GM21526 (cell line): ENCODE measurements around the gene CTU1.

Experiments used
- ATAC-seq: cut with Tn5 transposase; IDR thresholded peaks from one replicate; pipeline ENCODE4 v1.9.1; 2021; ENCODE audit warnings: moderate library complexity; ENCODE audit not compliant: unreplicated experiment, low FRiP score

Gene CTU1

GRCh38 chr19:51135004-51135403, 26.8 kb upstream of the CTU1 start:
- ATAC-seq, result no peak

GRCh38 chr19:51131780-51132680, 23.8 kb upstream of the CTU1 start:
- ATAC-seq, result no peak

GRCh38 chr19:51129716-51130115, 21.5 kb upstream of the CTU1 start:
- no peak for ATAC-seq

DNA sequence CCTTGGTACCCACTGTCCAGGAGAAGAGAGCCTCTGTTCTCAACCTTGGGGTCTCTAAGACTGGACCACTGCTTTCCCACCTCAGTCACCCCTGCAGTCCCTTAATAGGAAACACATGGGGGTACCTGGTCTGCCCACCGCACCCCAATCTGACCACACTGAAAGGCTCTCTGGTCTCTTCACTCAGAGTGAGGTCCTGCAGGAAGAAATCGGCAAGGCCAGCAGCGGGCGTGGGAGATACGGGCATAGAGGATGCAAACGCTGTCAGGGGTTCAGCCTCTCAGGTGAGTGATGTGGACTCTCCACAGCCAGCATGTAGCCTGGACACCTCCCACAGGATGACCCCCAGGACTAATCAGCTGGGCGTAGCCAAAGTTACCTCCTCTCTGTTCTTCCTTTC, 20.0 kb upstream of the CTU1 start:
- no peak for ATAC-seq

DNA sequence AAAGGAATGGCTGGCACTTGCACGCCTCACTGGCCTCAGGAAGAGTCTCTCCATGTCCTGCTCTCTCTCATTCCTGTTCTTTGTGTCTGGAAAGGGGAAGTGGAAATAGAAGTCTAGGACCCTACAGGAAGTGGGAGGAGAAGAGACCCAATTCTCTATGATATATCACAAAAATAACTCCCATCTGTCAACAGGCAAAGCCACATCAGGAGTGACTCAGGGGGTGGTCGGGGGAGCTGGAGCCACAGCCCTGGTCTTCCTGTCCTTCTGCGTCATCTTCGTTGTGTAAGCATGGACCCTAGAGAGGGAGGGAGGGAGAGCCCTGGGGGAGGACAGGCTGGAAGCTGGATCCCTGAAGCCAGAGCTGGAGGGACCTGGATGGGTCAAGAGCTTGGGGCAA, 19.5 kb upstream of the CTU1 start:
- ATAC-seq, result no peak

DNA sequence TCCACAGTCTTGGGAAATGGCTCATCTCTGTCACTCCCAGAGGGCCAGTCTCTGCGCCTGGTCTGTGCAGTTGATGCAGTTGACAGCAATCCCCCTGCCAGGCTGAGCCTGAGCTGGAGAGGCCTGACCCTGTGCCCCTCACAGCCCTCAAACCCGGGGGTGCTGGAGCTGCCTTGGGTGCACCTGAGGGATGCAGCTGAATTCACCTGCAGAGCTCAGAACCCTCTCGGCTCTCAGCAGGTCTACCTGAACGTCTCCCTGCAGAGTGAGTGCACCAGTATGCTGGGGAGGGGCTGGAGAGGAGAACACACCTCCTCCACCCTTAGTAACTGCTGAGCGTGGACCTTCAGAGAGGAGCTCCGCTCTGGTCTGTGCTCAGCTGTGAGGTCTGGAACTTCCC, 18.8 kb upstream of the CTU1 start:
- no peak for ATAC-seq

DNA sequence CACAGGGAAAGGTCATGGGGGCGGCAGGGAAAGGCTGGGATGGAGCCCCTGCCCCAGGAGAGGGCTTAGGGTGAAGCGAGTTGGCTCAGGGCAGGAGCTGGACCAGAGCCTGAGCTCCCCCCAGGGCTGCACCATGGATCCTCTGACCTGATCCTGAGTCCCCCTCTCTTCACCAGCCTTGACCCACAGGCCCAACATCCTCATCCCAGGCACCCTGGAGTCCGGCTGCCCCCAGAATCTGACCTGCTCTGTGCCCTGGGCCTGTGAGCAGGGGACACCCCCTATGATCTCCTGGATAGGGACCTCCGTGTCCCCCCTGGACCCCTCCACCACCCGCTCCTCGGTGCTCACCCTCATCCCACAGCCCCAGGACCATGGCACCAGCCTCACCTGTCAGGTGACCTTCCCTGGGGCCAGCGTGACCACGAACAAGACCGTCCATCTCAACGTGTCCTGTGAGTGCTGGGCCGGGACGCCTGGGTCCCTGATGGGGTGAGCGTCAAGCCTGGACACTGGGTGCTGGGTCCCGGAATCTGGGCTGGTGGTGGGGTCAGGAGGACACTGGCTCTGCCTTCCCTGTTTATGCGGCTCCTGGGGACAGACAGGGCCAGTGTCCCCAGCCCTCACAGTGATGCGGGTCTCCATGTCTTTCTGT, 17.3 kb upstream of the CTU1 start:
- no peak for ATAC-seq

GRCh38 chr19:51124729-51125128, 16.5 kb upstream of the CTU1 start, which contains the start of gene SIGLEC9:
TSS of gene SIGLEC9 (plus strand) at chr19:51124906. CDS start at chr19:51124975, 69 bp downstream.
- ATAC-seq, result no peak

DNA sequence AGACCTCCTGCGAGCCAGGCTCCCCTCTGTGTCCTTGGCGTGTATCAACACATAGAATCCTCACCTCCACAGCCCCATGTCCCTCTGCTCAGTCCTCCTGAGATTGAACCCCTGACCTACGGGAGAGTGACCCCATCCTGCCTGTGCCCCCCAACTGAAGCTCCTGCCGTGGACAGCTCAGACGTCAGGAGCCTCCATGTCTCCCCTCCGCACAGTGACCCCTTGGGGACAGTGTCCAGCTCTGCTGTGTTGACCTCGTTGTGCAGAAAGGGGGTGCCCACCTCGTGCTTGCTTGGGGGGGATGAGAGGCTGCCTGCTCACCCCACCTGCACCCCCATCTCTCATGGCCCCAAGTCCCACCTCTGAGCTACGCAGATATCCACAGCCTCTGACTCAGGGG, 16.0 kb upstream of the CTU1 start:
- ATAC-seq, result no peak

DNA sequence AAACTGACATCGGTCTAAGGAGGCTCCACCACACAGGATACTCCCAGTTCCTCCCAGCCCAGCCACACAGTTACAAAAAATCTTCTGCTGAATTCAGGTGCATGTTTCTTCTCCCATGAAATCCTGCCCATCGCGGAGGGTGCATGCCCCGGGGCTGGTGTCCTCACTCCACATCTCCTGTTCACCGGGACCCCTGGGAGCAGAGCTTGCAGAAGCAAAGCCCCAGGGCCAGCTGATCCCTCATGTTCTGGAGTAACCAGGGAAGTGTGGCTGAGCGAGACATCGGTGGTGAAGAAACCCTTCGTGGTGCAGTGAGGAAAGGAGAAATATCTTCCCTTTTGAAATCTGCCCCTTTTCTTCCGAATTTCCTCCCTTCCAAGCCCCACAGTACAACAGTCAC, 15.6 kb upstream of the CTU1 start:
- no peak for ATAC-seq

GRCh38 chr19:51123381-51123800, 15.2 kb upstream of the CTU1 start:
- no peak for ATAC-seq

- no peak for ATAC-seq
Observed at GRCh38 chr19:51122112-51122981, 14.1 kb upstream of the CTU1 start.

GRCh38 chr19:51121257-51121656, 13.0 kb upstream of the CTU1 start:
- no peak for ATAC-seq

- ATAC-seq, result no peak
Observed at GRCh38 chr19:51120160-51120559, 12.0 kb upstream of the CTU1 start.

DNA sequence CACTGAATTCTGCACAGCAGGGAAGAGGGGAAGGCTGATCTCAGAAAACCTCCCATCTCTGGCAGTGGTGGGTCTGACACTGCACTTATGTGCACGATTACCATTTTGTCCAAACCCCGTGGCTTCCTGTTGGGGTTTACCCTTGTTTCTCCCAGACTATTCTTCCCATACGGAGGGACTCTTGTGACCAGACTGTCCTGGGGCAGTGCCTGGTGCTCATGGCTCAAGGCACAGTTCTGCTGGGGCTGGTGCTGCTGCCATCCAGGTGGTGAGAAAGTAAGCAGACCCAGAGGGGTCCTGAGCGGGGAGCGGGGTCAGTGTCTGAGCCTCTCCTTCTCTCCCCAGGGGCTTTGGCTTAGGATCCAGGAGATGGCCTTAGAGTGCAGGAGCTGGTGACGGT, 11.4 kb upstream of the CTU1 start:
- ATAC-seq, result no peak

- ATAC-seq, result no peak
Observed at GRCh38 chr19:51119101-51119500, 10.9 kb upstream of the CTU1 start.

DNA sequence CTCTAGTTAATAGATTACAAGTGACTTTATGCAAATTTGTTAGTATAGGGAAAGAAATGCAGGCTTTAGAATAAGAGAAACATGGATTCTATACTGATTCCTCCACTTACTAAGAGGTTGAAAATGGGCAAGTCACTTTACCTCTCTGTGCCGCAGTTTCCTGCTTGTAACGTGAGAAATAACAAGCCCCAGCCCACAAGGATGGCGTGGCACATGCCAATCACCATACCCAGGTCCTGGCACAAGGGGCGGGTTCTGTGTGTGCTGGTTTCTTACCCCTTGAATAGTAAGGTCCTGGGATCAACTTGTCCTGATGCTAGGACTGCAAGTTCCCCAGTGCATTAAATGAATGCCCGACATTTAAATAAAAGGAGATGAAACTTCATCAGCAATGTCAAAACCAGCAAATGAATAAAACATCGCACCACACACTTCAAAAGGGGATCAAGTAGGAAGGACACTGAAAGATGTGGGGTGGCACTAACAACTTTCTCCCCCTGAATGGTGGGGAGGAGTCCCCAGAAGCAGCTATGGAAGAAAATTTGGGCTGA, 8.6 kb upstream of the CTU1 start:
- ATAC-seq, result no peak

DNA sequence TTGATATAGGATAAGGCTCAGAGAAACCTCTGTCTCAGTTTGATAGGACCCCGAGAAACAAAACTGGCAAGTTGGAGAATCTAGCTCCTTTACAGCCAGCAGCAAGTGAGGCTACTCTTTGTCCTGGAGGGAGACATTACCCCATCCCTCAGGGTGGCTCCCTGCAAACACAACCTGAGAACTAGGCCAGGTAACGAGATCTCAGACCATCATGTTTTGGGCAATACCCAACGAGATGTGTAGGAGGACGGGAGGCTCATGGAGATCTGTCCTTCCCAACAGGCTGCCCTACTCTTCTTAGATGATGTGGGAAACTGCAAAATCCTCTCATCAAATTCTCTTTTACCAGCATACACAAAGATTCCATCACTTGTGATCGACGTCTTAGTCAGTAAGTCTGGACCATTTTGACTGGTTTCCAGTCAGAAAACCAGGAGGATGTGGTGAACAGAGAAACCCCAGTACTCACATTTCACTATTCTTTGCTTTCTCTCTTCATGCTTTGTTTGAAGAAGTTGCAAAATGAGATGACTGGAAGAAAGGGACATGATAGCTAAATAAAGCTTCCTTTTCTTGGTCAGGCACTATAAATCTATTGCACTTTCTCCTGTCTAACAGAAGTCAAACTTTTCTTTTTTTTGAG, 6.0 kb upstream of the CTU1 start:
- ATAC-seq, result no peak

GRCh38 chr19:51111606-51112005, 3.4 kb upstream of the CTU1 start:
- no peak for ATAC-seq

DNA sequence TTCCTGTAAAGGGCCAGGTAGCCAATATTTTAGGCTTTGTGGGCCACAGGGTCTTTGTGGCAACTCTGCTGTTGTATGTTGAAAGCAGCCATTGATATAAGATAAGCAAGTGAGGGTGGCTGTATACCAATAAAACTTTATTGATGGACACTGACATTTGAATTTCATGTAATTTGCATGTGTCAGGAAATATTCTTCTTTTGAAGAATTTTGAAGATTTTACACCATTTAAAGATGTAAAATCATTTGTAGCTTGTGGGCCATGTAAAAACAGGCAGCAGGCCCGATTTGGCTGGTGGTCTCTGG, 2.4 kb upstream of the CTU1 start:
- ATAC-seq, result no peak

DNA sequence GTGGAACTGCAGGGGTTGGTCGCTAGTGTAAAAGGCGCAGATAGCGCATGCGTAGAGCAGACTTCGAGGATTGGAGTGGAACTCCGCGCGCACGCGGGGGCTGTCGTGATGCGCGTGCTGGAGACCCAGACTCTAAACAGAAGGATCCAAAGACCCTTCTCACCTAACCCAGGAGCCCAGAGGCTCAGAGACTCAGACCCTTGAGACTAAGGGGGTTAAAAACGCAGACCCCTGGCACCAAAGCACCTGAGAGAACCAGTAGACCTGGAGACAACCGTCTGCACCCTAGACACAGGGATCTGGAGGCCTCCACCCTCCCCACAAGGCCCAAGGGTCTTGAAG, 567 bp upstream of the CTU1 start:
- ATAC-seq, result peak; percentile 26
